Common myeloid progenitor, CD34-positive (primary cell): Measurements from ENCODE around the gene RAPGEF3.

Experiments used
- CTCF ChIA-PET: fragments of 350-600 bp; sonication (Branson Sonifier 250); formaldehyde crosslinking; loops from one replicate; lab custom pipeline; 2021; ENCODE audit warnings: antibody characterized with exemption; lab: Charles Lee
- POLR2A ChIA-PET: fragments of 350-600 bp; sonication (Branson Sonifier 250); formaldehyde crosslinking; loops from one replicate; lab custom pipeline; 2021; ENCODE audit warnings: antibody characterized with exemption; lab: Charles Lee
- DNase-seq, 3 donors: peaks; one replicate each; pipeline versions ENCODE4 v3.0.0 to v3.0.0-alpha.2; 2013
- H3K27ac ChIP-seq, 2 experiments: 1 replicate in 1 of 2; 2 replicates in 1 of 2; pipeline ENCODE4 v1.7.0; 2013; ENCODE audit warnings: inconsistent platforms in 2 of 2, low read length in 2 of 2, mild to moderate bottlenecking in 2 of 2, low read depth in 1 of 2, moderate library complexity in 1 of 2; ENCODE audit not compliant: severe bottlenecking in 2 of 2, insufficient read depth in 1 of 2, poor library complexity in 1 of 2
- H3K27me3 ChIP-seq, 5 experiments: replicated peaks in 2 of 5; 1 replicate in 3 of 5; 2 replicates in 2 of 5; pipeline versions ENCODE4 v1.6.1 to v1.7.0; 2013; ENCODE audit warnings: low read length in 4 of 5, mild to moderate bottlenecking in 2 of 5, moderate library complexity in 2 of 5, inconsistent platforms in 1 of 5; ENCODE audit not compliant: insufficient read depth in 5 of 5, control insufficient read depth in 4 of 5
- H3K36me3 ChIP-seq, 4 experiments: 1 replicate in 2 of 4; 2 replicates in 2 of 4; pipeline versions ENCODE4 v1.6.1 to v1.7.0; 2013; ENCODE audit warnings: low read length in 3 of 4, control low read depth in 1 of 4, mild to moderate bottlenecking in 1 of 4; ENCODE audit not compliant: control insufficient read depth in 4 of 4, insufficient read depth in 4 of 4
- H3K4me1 ChIP-seq, 4 experiments: 1 replicate in 3 of 4; 2 replicates in 1 of 4; pipeline versions ENCODE4 v1.6.1 to v1.7.1; 2013; ENCODE audit warnings: low read length in 3 of 4, mild to moderate bottlenecking in 3 of 4, control low read depth in 1 of 4, inconsistent platforms in 1 of 4, moderate library complexity in 1 of 4; ENCODE audit not compliant: control insufficient read depth in 4 of 4, insufficient read depth in 4 of 4; ENCODE audit errors: control extremely low read depth in 1 of 4
- H3K4me3 ChIP-seq, 7 experiments: 1 replicate in 4 of 7; 2 replicates in 3 of 7; pipeline versions ENCODE4 v1.5.1 to v1.7.0; 2013; ENCODE audit warnings: mild to moderate bottlenecking in 7 of 7, low read length in 6 of 7, moderate library complexity in 6 of 7, inconsistent platforms in 2 of 7, low read depth in 2 of 7, control low read depth in 1 of 7; ENCODE audit not compliant: insufficient read depth in 4 of 7, control insufficient read depth in 1 of 7; ENCODE audit errors: extremely low read depth in 1 of 7
- H3K9me3 ChIP-seq, 5 experiments: 1 replicate in 4 of 5; 2 replicates in 1 of 5; pipeline versions ENCODE4 v1.6.1 to v1.7.1; 2013; ENCODE audit warnings: low read length in 4 of 5, mild to moderate bottlenecking in 2 of 5, inconsistent platforms in 1 of 5, low read depth in 1 of 5, moderate library complexity in 1 of 5; ENCODE audit not compliant: control insufficient read depth in 4 of 5, insufficient read depth in 2 of 5; ENCODE audit errors: control extremely low read depth in 1 of 5
- WGBS: methylation state at CpG from one replicate; pipeline ENCODE4 v1.1.5; 2013; ENCODE audit not compliant: insufficient coverage; 5-methylcytosine and 5-hydroxymethylcytosine counted together

RAPGEF3 gene

DNA sequence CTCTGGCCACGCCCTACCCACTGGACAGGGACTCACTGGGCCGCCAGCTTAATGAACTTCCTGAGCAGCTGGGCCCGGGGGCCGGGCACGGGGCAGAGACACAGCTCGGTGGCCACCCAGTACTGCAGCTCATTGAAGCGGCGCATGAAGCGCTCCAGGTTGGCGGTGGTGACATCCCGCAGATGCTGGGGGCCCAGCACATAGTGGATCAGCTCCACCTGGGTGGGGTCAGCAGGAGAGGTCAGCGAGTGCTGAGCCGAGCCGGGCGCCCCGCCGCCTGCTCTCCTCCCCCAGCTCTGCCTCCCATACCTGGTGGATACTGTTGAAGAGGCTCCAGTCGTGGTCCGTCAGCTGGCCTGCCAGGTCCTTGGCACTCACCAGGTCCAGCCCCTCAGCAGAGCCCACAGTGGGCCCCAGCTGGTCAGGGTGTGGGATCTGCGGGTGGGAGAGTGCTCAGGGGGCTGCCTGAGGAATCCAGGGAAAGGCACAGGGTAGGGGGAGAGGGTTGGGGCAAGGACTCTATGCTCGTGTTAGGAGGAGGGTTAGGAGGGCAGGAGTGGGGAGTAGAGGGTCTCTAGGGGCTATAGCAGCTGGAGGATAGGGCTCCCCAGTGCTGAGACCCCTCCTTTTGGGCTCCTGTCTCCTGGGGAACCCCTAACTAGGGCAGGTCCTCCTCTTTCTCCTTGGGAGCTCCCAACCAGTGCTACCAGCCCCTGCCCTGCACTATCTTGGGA, 17.9 kb downstream of the RAPGEF3 start:
- Histone ChIP-seq H3K36me3 (peaks cover 0 to 11% (median 1%) of the 10 kb centered on the region in 4 experiments), H3K27me3 (no peaks in the 10 kb centered on the region), H3K4me1 (peaks cover 4 to 32% (median 21%) of the 10 kb centered on the region in 4 experiments), H3K4me3 (peak overlapping the region in 1 of 7 experiments; percentile 4), H3K9me3 (no peaks in the 10 kb centered on the region), H3K27ac (no peak overlapping the region)
- peak in 2 of 3 donors; percentile 35 to 40 for DNase-seq
- ChIA-PET POLR2A (interaction anchor here (0.6 to 1.0 kb wide), 5 partner anchors 16 to 976 kb away, joined by 3 read pairs; partner anchors contain the start of gene SLC48A1), CTCF (interaction anchor here (0.8 to 35.4 kb wide), 12 partner anchors 8 to 394 kb away, joined by 3 to 1109 read pairs (median 50); partner anchors contain the start of genes ENDOU, HDAC7, RAPGEF3 and RPAP3)
- WGBS = 68% methylated on average over 20 of the region's 21 CpGs

DNA sequence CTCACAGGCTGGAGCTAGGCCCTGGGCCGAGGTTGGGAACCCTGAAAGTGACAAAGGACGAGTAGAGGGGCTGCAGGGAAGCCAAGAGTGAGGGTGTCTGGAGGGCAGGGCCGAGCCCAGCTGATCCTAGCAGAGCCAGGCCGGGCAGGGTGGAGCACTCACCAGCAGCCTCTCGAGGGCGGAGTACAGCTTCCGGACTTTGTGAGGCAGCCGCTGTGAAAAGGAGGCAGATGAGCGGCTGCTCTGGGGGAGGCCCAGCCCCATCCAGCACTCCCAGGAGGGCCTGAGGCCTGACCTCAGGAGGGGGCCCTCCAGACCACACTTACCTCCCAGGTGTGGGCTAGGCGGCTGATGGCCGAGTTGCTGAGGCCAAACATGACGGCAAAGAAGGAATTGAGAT, 18.7 kb downstream of the RAPGEF3 start:
- no peaks in the 10 kb centered on the region for H3K27me3 ChIP-seq
- peak overlapping the region in 1 of 7 experiments; percentile 19 for H3K4me3 ChIP-seq
- CTCF ChIA-PET = interaction anchor here (1.6 to 35.4 kb wide), 8 partner anchors 8 to 95 kb away, joined by 4 to 1109 read pairs (median 114); partner anchors contain the start of genes ENDOU, RAPGEF3, RPAP3 and SLC48A1
- no peaks in the 10 kb centered on the region for H3K9me3 ChIP-seq
- no peak for DNase-seq
- POLR2A ChIA-PET = no interaction called here
- H3K4me1 ChIP-seq = peaks cover 4 to 32% (median 21%) of the 10 kb centered on the region in 4 experiments
- no peak overlapping the region for H3K27ac ChIP-seq
- H3K36me3 ChIP-seq = peaks cover 0 to 7% (median 1%) of the 10 kb centered on the region in 4 experiments
- 94% methylated on average over 10 of the region's 12 CpGs for WGBS

DNA sequence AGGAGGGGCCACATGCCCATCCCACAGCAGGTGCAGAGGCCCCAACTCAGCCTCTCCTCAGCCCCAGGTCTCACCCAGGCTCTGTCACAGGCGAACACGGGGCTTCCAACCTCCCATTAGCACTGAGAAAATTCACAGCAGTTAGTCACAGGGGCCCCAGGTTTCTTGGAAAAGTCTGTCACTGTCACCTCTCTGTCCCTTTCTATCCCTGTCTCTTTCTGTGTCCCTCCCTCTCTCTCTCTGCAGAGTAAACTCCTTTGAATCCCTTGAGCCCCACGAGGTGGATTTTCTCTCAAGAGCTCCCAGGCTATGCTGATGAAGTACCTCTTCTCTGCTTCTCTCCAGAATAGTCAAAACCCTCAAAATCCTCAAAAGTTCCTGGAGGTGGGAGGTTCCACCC, 19.4 kb downstream of the RAPGEF3 start:
- H3K4me3 ChIP-seq = no peak overlapping the region

DNA sequence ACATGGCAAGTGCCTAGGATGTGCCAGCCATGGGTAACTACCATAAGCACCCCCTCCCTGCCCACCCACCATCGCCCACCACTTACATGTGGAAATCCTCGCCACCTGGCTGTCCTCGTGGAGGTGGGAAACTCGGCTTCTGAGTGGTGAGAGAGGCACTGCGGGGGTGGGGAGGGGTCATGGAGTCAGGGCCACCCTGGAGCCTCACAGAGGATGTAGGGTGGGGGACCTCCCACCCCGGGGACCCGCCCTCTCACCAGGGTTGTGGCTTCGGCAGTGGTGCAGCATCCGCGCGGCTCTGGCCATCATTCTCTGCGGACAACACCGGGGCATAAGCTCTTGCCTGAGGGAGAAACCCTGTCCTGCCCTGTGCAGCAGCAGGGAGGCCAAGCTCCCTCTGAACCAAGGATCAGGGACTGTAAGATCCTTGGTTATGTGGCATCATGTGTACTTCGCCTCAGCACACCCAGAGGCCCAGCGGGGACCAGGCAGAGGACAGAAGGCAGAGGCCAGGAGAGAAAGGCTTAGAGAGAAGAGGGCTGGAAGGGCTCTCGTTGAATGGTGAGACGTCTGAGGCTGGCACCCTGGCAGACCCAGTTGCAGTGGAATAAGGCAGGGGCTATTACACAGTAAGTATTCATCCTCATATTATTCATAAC, 20.6 kb downstream of the RAPGEF3 start:
- Histone ChIP-seq H3K36me3 (peaks cover 0 to 7% (median 1%) of the 10 kb centered on the region in 4 experiments), H3K27ac (no peak overlapping the region), H3K4me1 (peaks cover 4 to 29% (median 21%) of the 10 kb centered on the region in 4 experiments), H3K9me3 (no peaks in the 10 kb centered on the region), H3K4me3 (no peak overlapping the region), H3K27me3 (no peaks in the 10 kb centered on the region)
- WGBS = 96% methylated on average over 13 of the region's 17 CpGs
- CTCF ChIA-PET = interaction anchor here (1.0 to 35.4 kb wide), 3 partner anchors 22 to 41 kb away, joined by 3 to 1109 read pairs (median 184); partner anchors contain the start of gene SLC48A1
- POLR2A ChIA-PET = no interaction called here
- DNase-seq = no peak

More for the DNA sequence above, 19.4 kb downstream of the RAPGEF3 start:
- WGBS = 97% methylated on average over 3 of the region's 3 CpGs
- no peaks in the 10 kb centered on the region for H3K9me3 ChIP-seq
- H3K27me3 ChIP-seq = no peaks in the 10 kb centered on the region
- H3K36me3 ChIP-seq = peaks cover 0 to 7% (median 1%) of the 10 kb centered on the region in 4 experiments
- H3K4me1 ChIP-seq = peaks cover 4 to 32% (median 21%) of the 10 kb centered on the region in 4 experiments
- no peak for DNase-seq
- POLR2A ChIA-PET = no interaction called here
- CTCF ChIA-PET = interaction anchor here (6.4 to 35.4 kb wide), 6 partner anchors 7 to 96 kb away, joined by 73 to 1109 read pairs (median 164); partner anchors contain the start of genes ENDOU, RAPGEF3 and SLC48A1
- H3K27ac ChIP-seq = no peak overlapping the region

DNA sequence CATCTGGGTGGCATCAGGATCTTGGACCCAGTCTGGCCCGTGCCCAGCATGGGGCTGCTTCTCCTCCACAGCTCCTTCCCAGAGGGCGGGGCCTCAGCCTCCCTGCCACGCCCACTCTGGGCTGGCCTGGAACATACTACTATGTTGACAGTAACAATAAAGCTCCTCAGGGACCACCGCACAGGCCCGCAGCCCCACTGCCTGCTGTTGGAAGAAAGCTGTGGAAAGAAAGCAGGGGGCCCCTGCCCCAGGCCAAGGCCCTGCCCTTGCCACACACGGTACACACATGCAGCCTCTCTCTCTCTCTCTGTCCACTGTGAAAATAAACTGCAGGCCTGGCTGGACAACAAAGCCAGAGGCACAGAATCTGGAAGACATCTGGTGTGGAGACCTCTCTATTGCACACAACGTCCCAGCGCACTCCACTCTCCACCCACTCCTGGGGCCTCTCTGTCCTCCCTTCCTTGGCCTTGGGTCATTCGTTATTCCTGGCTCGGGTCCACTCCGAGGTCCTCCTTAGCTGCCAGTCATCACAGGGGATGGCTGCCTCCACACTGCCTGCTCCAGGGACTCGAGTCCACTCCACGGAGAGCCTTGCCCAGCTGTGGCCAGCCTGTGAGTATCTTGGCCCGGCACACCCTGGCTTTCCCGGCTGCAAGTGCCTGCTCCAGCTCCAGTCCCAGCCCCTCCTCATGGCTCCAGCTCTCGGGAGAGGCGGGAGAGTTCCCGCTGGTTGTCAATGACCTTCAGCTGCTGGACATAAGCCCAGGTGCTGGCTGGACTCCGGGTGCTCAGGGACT, 21.6 kb downstream of the RAPGEF3 start:
- DNase-seq = no peak
- Histone ChIP-seq H3K36me3 (peaks cover 0 to 7% (median 1%) of the 10 kb centered on the region in 4 experiments), H3K9me3 (no peaks in the 10 kb centered on the region), H3K27ac (no peak overlapping the region), H3K27me3 (no peaks in the 10 kb centered on the region), H3K4me3 (no peak overlapping the region), H3K4me1 (peaks cover 4 to 25% (median 21%) of the 10 kb centered on the region in 4 experiments)
- ChIA-PET CTCF (interaction anchor here (0.9 to 35.4 kb wide), 8 partner anchors 7 to 42 kb away, joined by 3 to 1109 read pairs (median 6); partner anchors contain the start of genes ENDOU, RAPGEF3 and SLC48A1), POLR2A (no interaction called here)
- 96% methylated on average over 10 of the region's 19 CpGs for WGBS

DNA sequence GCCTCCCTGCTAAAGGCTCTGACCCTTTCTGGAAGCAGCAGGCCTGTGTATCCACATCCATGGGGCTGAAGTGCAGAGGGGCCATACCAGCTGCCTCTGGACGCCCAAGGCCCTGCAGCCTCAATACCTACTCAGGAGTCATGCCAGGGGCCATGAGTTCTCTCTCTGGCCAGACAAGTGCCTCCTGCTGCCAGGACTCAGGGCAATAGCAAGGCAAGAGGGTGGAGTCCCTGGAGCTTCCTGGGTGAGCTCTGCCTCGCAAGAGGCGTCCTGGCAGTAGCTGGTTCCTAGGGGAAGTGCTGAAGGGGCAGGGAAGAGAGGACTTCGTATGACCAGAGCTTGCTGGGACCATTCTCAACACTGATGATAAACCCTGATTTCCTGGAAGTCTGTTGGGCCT, 22.5 kb downstream of the RAPGEF3 start:
- H3K36me3 ChIP-seq = peaks cover 0 to 7% (median 1%) of the 10 kb centered on the region in 4 experiments
- H3K4me1 ChIP-seq = peaks cover 0 to 17% (median 14%) of the 10 kb centered on the region in 4 experiments
- no peak for DNase-seq
- H3K27ac ChIP-seq = no peak overlapping the region
- no peak overlapping the region for H3K4me3 ChIP-seq
- H3K27me3 ChIP-seq = no peaks in the 10 kb centered on the region
- POLR2A ChIA-PET = interaction anchor here (0.5 kb wide), 1 partner anchor 37 kb away, joined by 7 read pairs; the partner anchor contains the start of gene SLC48A1
- 92% methylated on average over 4 of the region's 4 CpGs for WGBS
- CTCF ChIA-PET = interaction anchor here (0.9 to 35.4 kb wide), 8 partner anchors 8 to 43 kb away, joined by 3 to 1109 read pairs (median 6); partner anchors contain the start of genes ENDOU, RAPGEF3 and SLC48A1
- H3K9me3 ChIP-seq = no peaks in the 10 kb centered on the region
